GM23338 (cell line): ENCODE measurements around the gene FLNC.

Experiments used
- EZH2 ChIP-seq: fragments of 200-600 bp; sonication (generic); IDR thresholded peaks from one replicate; pipeline ENCODE4 v1.8.0; 2017; ENCODE audit warnings: antibody characterized with exemption, mild to moderate bottlenecking, low read depth; ENCODE audit not compliant: unreplicated experiment
- EZH2phosphoT487 ChIP-seq: fragments of 200-600 bp; sonication (generic); IDR thresholded peaks from one replicate; pipeline ENCODE4 v1.8.1; 2018; ENCODE audit warnings: antibody characterized with exemption; ENCODE audit not compliant: unreplicated experiment
- POLR2AphosphoS5 ChIP-seq: IDR thresholded peaks from 2 replicates; pipeline ENCODE4 v1.6.1; 2016; ENCODE audit warnings: antibody characterized with exemption, low read depth
- TF ChIP-seq, protein P1 (sequence below): IDR thresholded peaks from one replicate; pipeline ENCODE4 v1.6.1; 2018; ENCODE audit warnings: antibody characterized with exemption; ENCODE audit not compliant: unreplicated experiment
- TF ChIP-seq, protein P2 (sequence below), 2 experiments: fragments of 200-600 bp in 1 of 2; sonication (generic) in 1 of 2; conservative IDR thresholded peaks; 2 replicates each; pipeline versions ENCODE4 v1.5.1 to v1.6.1; 2016 to 2017; ENCODE audit warnings: antibody characterized with exemption in 2 of 2, low read depth in 2 of 2, mild to moderate bottlenecking in 2 of 2, moderate library complexity in 1 of 2

DNA sequence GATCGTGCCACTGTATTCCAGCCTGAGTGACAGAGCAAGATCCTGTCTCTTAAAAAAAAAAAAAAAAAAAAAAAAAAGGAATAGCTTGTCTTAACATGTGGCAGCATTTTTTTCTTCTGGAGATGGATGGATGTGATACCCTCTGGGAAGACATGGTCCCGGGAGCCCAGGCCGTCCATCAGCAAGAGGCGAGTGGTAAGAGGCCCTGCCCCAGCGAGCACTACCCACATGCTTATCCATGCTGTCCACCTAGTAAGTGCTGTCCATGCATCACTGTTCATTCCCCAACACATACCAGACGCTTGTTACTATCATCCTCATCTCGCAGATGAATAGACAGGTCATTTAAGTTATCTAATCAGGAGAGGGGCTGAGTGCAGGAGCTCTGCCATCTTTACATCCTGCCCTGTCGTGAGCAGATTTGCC, 45.3 kb downstream of the FLNC start:
- TF ChIP-seq, protein P1, sequence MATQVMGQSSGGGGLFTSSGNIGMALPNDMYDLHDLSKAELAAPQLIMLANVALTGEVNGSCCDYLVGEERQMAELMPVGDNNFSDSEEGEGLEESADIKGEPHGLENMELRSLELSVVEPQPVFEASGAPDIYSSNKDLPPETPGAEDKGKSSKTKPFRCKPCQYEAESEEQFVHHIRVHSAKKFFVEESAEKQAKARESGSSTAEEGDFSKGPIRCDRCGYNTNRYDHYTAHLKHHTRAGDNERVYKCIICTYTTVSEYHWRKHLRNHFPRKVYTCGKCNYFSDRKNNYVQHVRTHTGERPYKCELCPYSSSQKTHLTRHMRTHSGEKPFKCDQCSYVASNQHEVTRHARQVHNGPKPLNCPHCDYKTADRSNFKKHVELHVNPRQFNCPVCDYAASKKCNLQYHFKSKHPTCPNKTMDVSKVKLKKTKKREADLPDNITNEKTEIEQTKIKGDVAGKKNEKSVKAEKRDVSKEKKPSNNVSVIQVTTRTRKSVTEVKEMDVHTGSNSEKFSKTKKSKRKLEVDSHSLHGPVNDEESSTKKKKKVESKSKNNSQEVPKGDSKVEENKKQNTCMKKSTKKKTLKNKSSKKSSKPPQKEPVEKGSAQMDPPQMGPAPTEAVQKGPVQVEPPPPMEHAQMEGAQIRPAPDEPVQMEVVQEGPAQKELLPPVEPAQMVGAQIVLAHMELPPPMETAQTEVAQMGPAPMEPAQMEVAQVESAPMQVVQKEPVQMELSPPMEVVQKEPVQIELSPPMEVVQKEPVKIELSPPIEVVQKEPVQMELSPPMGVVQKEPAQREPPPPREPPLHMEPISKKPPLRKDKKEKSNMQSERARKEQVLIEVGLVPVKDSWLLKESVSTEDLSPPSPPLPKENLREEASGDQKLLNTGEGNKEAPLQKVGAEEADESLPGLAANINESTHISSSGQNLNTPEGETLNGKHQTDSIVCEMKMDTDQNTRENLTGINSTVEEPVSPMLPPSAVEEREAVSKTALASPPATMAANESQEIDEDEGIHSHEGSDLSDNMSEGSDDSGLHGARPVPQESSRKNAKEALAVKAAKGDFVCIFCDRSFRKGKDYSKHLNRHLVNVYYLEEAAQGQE = no peak
- TF ChIP-seq, protein P2, sequence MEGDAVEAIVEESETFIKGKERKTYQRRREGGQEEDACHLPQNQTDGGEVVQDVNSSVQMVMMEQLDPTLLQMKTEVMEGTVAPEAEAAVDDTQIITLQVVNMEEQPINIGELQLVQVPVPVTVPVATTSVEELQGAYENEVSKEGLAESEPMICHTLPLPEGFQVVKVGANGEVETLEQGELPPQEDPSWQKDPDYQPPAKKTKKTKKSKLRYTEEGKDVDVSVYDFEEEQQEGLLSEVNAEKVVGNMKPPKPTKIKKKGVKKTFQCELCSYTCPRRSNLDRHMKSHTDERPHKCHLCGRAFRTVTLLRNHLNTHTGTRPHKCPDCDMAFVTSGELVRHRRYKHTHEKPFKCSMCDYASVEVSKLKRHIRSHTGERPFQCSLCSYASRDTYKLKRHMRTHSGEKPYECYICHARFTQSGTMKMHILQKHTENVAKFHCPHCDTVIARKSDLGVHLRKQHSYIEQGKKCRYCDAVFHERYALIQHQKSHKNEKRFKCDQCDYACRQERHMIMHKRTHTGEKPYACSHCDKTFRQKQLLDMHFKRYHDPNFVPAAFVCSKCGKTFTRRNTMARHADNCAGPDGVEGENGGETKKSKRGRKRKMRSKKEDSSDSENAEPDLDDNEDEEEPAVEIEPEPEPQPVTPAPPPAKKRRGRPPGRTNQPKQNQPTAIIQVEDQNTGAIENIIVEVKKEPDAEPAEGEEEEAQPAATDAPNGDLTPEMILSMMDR (conservative IDR thresholded peaks at IDR 0.05; ENCODE audit: low read depth in 2 of 2) = no peak
- TF ChIP-seq EZH2phosphoT487 = no peak
- no peak for TF ChIP-seq POLR2AphosphoS5
- TF ChIP-seq EZH2 = no peak
